HG02623 (cell line): ENCODE results near the gene PDRG1.
"Not testable (repeated sequence)": the region's sequence is repeated elsewhere in the genome, so short reads cannot be mapped to it uniquely, and the experiment has no call there.

Experiments
- ATAC-seq: cut with Tn5 transposase; IDR thresholded peaks from one replicate; pipeline ENCODE4 v1.9.1; 2021; ENCODE audit warnings: moderate library complexity; ENCODE audit not compliant: unreplicated experiment

Gene PDRG1

GRCh38 chr20:31929631-31930030 lies 22.2 kb downstream of the PDRG1 start:
- not testable (repeated sequence) for ATAC-seq

GRCh38 chr20:31927627-31928159 lies 24.2 kb downstream of the PDRG1 start:
- ATAC-seq = no peak

GRCh38 chr20:31926493-31926892 lies 25.4 kb downstream of the PDRG1 start:
- ATAC-seq = no peak

- no peak for ATAC-seq
Observed at GRCh38 chr20:31925631-31926030, 26.2 kb downstream of the PDRG1 start.

GRCh38 chr20:31924561-31924960 lies 27.3 kb downstream of the PDRG1 start:
- no peak for ATAC-seq

GRCh38 chr20:31923388-31924331 lies 28.2 kb downstream of the PDRG1 start:
- peak; percentile 73 for ATAC-seq

- no peak for ATAC-seq
Observed at GRCh38 chr20:31922588-31922987, 29.3 kb downstream of the PDRG1 start.

GRCh38 chr20:31922181-31922580 lies 29.7 kb downstream of the PDRG1 start:
- no peak for ATAC-seq

GRCh38 chr20:31921480-31921879 lies 30.4 kb downstream of the PDRG1 start:
- ATAC-seq = not testable (repeated sequence)

- ATAC-seq = no peak
Observed at GRCh38 chr20:31920275-31920855, 31.5 kb downstream of the PDRG1 start.

- ATAC-seq = no peak
Observed at GRCh38 chr20:31919410-31920155, 32.3 kb downstream of the PDRG1 start.

- no peak for ATAC-seq
Observed at GRCh38 chr20:31918466-31919105, 33.3 kb downstream of the PDRG1 start.

- not testable (repeated sequence) for ATAC-seq
Observed at GRCh38 chr20:31917962-31918412, 33.9 kb downstream of the PDRG1 start.

- ATAC-seq = no peak
Observed at GRCh38 chr20:31916708-31917107, 35.1 kb downstream of the PDRG1 start.

GRCh38 chr20:31915491-31916280 lies 36.2 kb downstream of the PDRG1 start:
- ATAC-seq = no peak

- no peak for ATAC-seq
Observed at GRCh38 chr20:31914170-31914569, 37.7 kb downstream of the PDRG1 start.

GRCh38 chr20:31913431-31914157 lies 38.3 kb downstream of the PDRG1 start:
- no peak for ATAC-seq

- no peak for ATAC-seq
Observed at GRCh38 chr20:31910071-31910803, 41.6 kb downstream of the PDRG1 start.
